ENCODE results near the gene PRDM8. TPM values are rescaled to one million over a fixed set of nuclear protein-coding genes. Genes with fewer than 3 reads are reported as not detected.
"Not testable (repeated sequence)": the region's sequence is repeated elsewhere in the genome, so short reads cannot be mapped to it uniquely, and the experiment has no call there.

The PRDM8 gene
- 1.2 and 2.3 TPM in 2 replicates for total RNA-seq (2014; rRNA removed; shearing (Covaris generic); ENCODE audit: low replicate concordance)

- in situ Hi-C loops (cut with HindIII; ENCODE audit: low pct_unique_long_range_greater_than_20kb, low sequenced_read_pairs) = no loop called here
- no peak for DNase-seq (ENCODE audit: low read depth)
These were observed at the start of gene PRDM8 for GRCh38 chr4:80196922-80197573. TSS of gene PRDM8 (plus strand) at chr4:80197503. CDS start at chr4:80200081, 2,578 bp downstream.

GRCh38 chr4:80150387-80151180, 46.7 kb upstream of the PRDM8 start:
- in situ Hi-C loops (cut with HindIII; ENCODE audit: low pct_unique_long_range_greater_than_20kb, low sequenced_read_pairs) = no loop called here
- no peak for DNase-seq (ENCODE audit: low read depth)

GRCh38 chr4:80151981-80152380, 45.3 kb upstream of the PRDM8 start:
- in situ Hi-C loops (cut with HindIII; ENCODE audit: low pct_unique_long_range_greater_than_20kb, low sequenced_read_pairs) = no loop called here
- DNase-seq (ENCODE audit: low read depth) = no peak

GRCh38 chr4:80153874-80154544, 43.3 kb upstream of the PRDM8 start:
- DNase-seq (ENCODE audit: low read depth) = no peak
- in situ Hi-C loops (cut with HindIII; ENCODE audit: low pct_unique_long_range_greater_than_20kb, low sequenced_read_pairs) = no loop called here

- in situ Hi-C loops (cut with HindIII; ENCODE audit: low pct_unique_long_range_greater_than_20kb, low sequenced_read_pairs) = no loop called here
These were observed 42.8 kb upstream of the PRDM8 start for GRCh38 chr4:80154545-80154933.

GRCh38 chr4:80155316-80155982, 41.9 kb upstream of the PRDM8 start:
- no peak for DNase-seq (ENCODE audit: low read depth)
- in situ Hi-C loops (cut with HindIII; ENCODE audit: low pct_unique_long_range_greater_than_20kb, low sequenced_read_pairs) = no loop called here

More at GRCh38 chr4:80154545-80154933, 42.8 kb upstream of the PRDM8 start:
- no peak for DNase-seq (ENCODE audit: low read depth)

GRCh38 chr4:80156410-80156809, 40.9 kb upstream of the PRDM8 start:
- in situ Hi-C loops (cut with HindIII; ENCODE audit: low pct_unique_long_range_greater_than_20kb, low sequenced_read_pairs) = no loop called here
- DNase-seq (ENCODE audit: low read depth) = no peak

- DNase-seq (ENCODE audit: low read depth) = no peak
- in situ Hi-C loops (cut with HindIII; ENCODE audit: low pct_unique_long_range_greater_than_20kb, low sequenced_read_pairs) = no loop called here
These were observed 35.8 kb upstream of the PRDM8 start for GRCh38 chr4:80161413-80162058.

- in situ Hi-C loops (cut with HindIII; ENCODE audit: low pct_unique_long_range_greater_than_20kb, low sequenced_read_pairs) = no loop called here
- no peak for DNase-seq (ENCODE audit: low read depth)
These were observed 34.9 kb upstream of the PRDM8 start for GRCh38 chr4:80162418-80162817.

GRCh38 chr4:80165855-80166254, 31.4 kb upstream of the PRDM8 start:
- in situ Hi-C loops (cut with HindIII; ENCODE audit: low pct_unique_long_range_greater_than_20kb, low sequenced_read_pairs) = no loop called here

DNA sequence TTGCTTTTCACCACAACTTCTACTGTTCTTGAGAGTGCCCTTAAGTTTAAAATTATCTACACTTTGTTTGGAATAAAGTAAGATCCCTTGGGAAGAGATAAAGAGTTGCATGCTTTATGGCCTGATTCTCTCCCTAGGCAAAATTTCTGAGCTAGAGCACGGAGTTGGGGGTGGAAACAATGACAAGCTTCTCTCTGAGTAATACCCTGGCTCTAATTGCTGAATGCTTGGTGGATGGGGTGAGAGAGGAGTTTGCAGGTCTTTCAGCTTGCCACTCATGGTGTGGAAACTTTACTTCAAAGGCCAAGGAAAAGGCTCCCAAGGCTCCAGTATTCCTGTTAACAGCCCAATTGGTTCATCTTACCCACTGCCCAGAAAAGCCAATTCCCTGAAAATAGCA, 26.1 kb upstream of the PRDM8 start:
- in situ Hi-C loops (cut with HindIII; ENCODE audit: low pct_unique_long_range_greater_than_20kb, low sequenced_read_pairs) = no loop called here
- DNase-seq (ENCODE audit: low read depth) = no peak

More at GRCh38 chr4:80165855-80166254, 31.4 kb upstream of the PRDM8 start:
- no peak for DNase-seq (ENCODE audit: low read depth)

- in situ Hi-C loops (cut with HindIII; ENCODE audit: low pct_unique_long_range_greater_than_20kb, low sequenced_read_pairs) = no loop called here
- DNase-seq (ENCODE audit: low read depth) = no peak
These were observed 25.6 kb upstream of the PRDM8 start for GRCh38 chr4:80171656-80172055.

DNA sequence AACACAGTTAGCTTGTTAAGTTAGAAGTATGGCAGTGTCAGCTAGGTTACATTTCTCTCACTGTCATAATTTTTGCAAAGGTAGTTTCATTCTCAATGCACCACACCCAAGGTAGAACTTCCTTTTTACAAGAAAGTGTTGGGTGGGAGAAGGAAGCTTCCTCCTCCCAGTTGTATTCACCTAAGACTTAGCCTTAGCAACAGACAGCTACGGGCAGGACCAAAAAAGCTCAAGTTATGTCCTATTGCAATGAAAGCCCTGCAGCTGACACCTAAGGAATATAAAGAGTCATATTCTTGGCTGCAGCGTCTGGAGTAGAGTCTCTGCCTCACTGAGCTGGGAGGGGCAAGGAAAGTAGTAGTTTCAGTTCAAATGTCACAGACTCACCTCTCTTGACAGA, 25.1 kb upstream of the PRDM8 start:
- no peak for DNase-seq (ENCODE audit: low read depth)
- in situ Hi-C loops (cut with HindIII; ENCODE audit: low pct_unique_long_range_greater_than_20kb, low sequenced_read_pairs) = no loop called here

DNA sequence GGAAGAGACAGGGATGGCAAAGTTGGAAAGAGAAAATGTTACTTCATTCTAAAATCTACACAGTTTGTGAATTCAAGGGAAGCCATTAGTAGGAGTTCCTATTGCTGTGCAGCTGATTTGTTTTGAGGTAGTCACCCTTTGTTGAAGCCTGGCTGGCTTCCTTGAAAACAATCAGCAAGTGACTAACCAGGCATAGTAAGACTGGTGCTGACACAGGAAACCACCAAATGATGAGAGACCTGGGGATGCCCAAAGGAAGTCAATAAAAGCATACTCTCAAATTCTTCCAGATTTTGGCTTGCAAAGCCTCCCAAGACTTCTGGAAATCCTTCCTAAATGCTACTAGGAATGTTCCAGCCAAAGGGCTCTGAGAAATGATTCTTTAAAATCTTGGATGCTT, 23.9 kb upstream of the PRDM8 start:
- DNase-seq (ENCODE audit: low read depth) = no peak
- in situ Hi-C loops (cut with HindIII; ENCODE audit: low pct_unique_long_range_greater_than_20kb, low sequenced_read_pairs) = no loop called here

- DNase-seq (ENCODE audit: low read depth) = no peak
- in situ Hi-C loops (cut with HindIII; ENCODE audit: low pct_unique_long_range_greater_than_20kb, low sequenced_read_pairs) = no loop called here
These were observed 23.5 kb upstream of the PRDM8 start for GRCh38 chr4:80173841-80174240.

GRCh38 chr4:80177793-80178192, 19.5 kb upstream of the PRDM8 start:
- DNase-seq (ENCODE audit: low read depth); in situ Hi-C loops (cut with HindIII; ENCODE audit: low pct_unique_long_range_greater_than_20kb, low sequenced_read_pairs): not testable (repeated sequence)

GRCh38 chr4:80178964-80179363, 18.3 kb upstream of the PRDM8 start:
- no peak for DNase-seq (ENCODE audit: low read depth)
- in situ Hi-C loops (cut with HindIII; ENCODE audit: low pct_unique_long_range_greater_than_20kb, low sequenced_read_pairs) = no loop called here

DNA sequence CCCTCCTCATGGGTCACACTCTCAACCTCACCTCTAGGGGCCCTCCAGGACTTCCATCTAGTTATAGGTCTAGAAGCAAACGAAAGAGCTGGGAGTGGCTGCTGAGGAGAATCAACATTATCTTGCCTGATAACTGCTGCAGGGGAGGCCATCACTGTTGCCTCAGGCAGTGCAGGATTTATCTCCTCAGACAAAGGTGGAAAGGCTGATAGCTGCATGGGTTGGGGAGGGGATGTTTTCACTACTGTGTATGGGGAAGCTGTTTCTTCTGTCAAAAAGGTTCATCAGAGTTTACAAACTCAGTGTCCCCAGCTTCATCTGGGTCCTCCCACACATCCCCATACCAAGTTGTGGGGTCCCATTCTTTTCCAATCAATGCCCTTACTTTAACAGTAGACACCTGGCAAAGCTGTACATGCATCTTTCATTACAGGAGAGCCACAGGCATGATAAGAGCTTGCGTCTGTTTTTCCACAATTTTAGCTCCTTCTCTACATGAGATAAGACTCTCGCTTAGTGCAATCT, 17.6 kb upstream of the PRDM8 start:
- DNase-seq (ENCODE audit: low read depth) = no peak
- in situ Hi-C loops (cut with HindIII; ENCODE audit: low pct_unique_long_range_greater_than_20kb, low sequenced_read_pairs) = no loop called here
